GM19463 (cell line): ENCODE results near the gene GAB3.
"Not testable (repeated sequence)": the region's sequence is repeated elsewhere in the genome, so short reads cannot be mapped to it uniquely, and the experiment has no call there.

ENCODE experiments used
- ATAC-seq: cut with Tn5 transposase; IDR thresholded peaks from one replicate; pipeline ENCODE4 v1.9.1; 2021; ENCODE audit warnings: mild to moderate bottlenecking, moderate library complexity; ENCODE audit not compliant: unreplicated experiment

GAB3 gene

DNA sequence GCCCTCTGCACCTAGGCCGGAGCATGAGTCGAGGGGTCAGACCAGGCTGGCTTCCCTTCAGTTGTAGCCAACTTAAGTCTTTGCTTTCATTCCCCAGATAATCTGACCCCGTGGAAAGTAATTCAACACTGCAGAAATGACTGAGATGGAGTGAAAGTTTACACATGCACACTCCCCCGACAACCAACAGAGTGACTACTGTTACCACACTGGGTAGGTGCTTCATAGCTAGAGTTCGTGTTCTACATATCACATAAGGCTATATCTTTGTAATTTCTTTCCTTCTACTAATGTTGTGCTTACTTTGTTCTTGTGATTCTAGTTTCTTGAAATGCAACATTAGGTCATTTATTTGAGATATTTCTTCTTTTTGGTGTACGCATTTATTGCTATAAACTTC, 90.3 kb downstream of the GAB3 start:
- no peak for ATAC-seq

- ATAC-seq = no peak
These were observed 91.9 kb downstream of the GAB3 start for GRCh38 chrX:154658957-154659356.

DNA sequence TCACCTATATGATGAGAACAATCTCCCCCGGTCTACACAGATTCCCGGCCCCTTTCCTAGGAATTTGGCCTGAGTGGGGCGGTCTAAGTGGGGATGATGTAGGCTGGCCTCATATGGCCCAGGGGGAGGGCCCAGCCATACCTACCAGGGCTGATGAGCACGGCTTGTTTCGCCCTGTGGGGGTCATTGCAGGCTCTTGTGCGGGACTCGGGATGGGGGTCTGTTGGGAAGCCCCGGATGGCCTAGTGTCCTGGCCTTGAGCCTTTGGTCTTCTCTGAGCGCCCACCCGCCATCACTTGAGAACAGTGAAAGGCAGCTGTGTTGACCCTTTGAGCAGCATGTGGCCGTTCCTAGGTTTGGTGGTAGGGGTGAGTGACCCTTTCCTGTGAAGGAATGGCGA, 92.7 kb downstream of the GAB3 start:
- no peak for ATAC-seq

GRCh38 chrX:154657226-154657805, 93.6 kb downstream of the GAB3 start:
- no peak for ATAC-seq

DNA sequence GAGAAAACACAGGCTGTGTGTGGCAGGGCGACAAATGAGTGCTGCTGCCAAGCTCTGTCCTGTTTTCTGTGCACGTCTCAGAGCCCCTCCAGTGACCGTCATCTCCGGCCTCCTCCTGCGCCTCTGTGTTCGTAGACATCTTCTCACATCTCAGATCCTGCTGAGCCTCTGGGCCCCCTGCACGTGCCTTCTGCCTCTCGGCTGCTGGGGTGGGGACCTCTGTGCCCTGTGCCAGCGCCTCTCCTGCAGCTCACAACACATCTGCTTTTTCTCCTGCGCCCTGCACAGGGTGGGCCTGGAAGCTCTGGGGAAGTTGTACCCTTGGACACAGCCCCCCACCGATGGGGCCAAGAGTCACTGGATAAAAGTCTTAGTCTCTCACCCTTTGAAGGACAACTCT, 95.1 kb downstream of the GAB3 start:
- ATAC-seq = no peak

GRCh38 chrX:154655346-154655745, 95.5 kb downstream of the GAB3 start:
- ATAC-seq = no peak

- ATAC-seq = no peak
These were observed 96.0 kb downstream of the GAB3 start for GRCh38 chrX:154654925-154655324.

DNA sequence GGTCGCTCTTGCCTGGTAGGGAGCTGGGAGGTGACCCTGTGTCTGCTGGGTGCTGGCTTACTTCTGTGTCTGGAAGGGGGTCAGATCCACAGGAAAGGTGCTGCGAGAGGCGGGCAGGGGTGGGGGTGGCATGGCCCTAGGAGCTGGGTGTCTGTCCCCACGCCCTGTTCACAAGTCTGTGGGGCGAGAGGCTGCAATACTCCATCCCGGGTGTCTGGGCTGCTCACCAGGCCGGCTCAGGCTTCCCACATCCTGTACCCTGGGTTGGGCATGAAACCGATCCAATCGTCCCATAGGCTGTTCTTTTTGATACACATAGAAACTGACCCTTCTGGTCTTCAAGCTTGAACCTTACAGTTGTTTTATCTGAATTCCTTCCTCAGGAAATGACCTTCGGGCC, 96.5 kb downstream of the GAB3 start:
- ATAC-seq = no peak

- ATAC-seq = not testable (repeated sequence)
These were observed 97.5 kb downstream of the GAB3 start, which contains the start of gene CTAG2 for GRCh38 chrX:154653413-154653812. CTAG2 (minus strand) TSS chrX:154653579; CDS start chrX:154653515, 64 bp downstream.

DNA sequence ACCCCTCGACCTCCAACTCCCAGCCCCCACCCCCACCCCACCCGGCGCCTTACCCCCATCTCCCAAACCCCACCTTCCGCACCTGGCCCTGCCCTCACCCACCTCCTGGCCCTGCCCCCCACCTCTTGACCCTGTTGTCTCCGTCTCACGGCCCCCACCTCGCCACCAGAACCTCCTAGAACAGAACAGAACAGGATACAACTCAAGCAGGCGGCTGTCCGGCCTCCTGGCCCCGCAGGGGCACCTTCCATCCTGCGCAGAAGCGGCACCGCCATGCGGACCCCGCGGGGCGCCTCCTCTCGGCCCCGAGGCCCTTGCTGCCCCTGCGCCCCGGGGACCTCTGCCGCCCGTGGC, 97.9 kb downstream of the GAB3 start:
- no peak for ATAC-seq

- ATAC-seq = no peak
These were observed 98.4 kb downstream of the GAB3 start for GRCh38 chrX:154652311-154653047.

DNA sequence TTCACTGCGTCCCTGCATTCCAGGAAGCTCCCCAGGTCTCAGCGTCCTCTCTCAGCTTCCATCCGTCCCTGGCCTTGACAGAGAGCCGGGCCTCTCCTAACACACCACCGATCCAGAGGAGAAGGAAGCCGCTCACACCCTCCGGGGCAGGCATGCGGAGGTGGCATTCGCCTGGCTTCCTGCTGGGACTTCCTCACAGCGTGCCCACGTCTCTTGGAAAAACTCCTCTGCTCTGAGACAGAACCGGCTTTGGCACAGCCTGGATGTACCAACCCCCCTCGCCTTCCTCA, 100.7 kb downstream of the GAB3 start:
- ATAC-seq = no peak

GRCh38 chrX:154649503-154650220, 101.2 kb downstream of the GAB3 start:
- ATAC-seq = no peak

GRCh38 chrX:154648931-154649330, 101.9 kb downstream of the GAB3 start:
- no peak for ATAC-seq

GRCh38 chrX:154645745-154646378, 105.0 kb downstream of the GAB3 start:
- ATAC-seq = not testable (repeated sequence)

DNA sequence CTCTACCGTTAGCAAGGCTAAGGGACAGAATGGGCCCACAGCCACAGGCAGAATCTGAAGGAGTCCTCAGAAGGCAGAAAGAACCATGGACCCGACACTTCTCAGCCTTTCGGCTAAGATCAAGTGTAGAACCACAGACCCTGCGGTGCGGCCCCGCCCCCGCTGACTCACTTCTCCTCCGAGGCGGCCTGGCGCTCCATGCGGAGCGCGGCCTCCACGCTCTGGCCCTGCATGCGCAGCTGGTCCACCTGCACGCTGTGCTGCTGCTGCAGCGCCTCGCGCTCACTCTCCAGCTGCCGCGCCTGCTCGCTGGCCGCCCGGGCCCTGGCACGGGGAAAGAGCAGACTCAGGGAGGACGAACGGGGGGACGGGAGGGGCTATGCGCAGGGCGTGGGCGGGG, 107.2 kb downstream of the GAB3 start:
- ATAC-seq = not testable (repeated sequence)

GRCh38 chrX:154641740-154642139, 109.1 kb downstream of the GAB3 start:
- not testable (repeated sequence) for ATAC-seq

GRCh38 chrX:154633661-154634060, 117.2 kb downstream of the GAB3 start:
- ATAC-seq = not testable (repeated sequence)

GRCh38 chrX:154630949-154631348, 119.9 kb downstream of the GAB3 start:
- ATAC-seq = not testable (repeated sequence)

- ATAC-seq = not testable (repeated sequence)
These were observed 121.9 kb downstream of the GAB3 start for GRCh38 chrX:154628960-154629359.
